ENCODE data around the gene MYL10.
"Not testable (repeated sequence)": the region's sequence is repeated elsewhere in the genome, so short reads cannot be mapped to it uniquely, and the experiment has no call there.

MYL10 gene

DNA sequence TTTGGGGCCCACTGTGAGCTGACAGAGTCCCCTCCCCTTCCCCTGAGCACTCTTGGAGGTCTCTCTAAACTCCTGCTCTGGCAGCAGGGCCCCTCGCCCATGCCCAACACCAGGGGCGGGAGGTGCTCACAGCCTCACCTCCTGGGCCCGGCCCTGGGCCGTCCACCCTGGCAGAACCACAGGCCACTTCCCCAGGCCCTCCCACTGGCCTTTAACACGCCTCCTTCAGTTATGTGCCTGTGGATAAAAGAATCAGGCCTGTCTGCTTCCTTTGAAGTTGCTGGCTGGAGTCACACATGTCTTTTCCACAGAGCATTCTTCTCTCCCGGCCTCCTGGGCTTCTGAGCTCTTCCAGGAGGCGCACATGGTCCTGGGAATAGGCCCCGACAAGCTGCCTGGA, 10.2 kb downstream of the MYL10 start:
- no peak for DNase-seq (ENCODE audit: low read depth)

DNA sequence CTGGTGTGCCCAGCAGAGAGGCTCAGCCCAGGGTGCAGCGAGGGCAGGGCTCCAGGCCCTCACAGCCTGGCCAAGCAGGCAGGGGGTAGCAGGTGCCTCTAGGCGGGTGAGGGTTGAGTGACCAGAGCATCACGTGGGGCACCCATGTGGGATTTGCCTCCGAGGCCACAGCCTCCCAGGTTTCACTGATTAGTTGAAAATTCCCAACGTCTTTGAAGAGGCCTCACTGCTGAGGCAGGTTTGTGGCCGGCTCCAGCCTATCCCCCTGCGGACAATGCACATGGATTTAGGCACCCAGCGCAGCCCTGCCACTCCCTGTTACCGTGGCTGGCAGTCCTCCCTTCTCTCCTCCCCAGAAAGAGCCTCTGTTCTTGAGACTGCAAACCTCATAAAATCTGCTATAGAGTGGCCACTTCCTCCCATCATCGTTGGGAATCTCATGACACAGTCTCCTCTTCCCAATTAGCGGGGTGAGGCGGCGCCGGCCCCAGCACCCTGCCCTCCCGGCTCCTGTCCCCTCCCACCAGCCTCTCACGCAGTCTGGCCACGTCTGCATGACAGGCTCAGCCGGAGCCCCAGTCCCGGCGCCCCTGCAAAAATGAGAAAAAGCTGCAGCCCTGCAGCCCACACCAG, 10.8 kb downstream of the MYL10 start:
- no peak for DNase-seq (ENCODE audit: low read depth)

DNA sequence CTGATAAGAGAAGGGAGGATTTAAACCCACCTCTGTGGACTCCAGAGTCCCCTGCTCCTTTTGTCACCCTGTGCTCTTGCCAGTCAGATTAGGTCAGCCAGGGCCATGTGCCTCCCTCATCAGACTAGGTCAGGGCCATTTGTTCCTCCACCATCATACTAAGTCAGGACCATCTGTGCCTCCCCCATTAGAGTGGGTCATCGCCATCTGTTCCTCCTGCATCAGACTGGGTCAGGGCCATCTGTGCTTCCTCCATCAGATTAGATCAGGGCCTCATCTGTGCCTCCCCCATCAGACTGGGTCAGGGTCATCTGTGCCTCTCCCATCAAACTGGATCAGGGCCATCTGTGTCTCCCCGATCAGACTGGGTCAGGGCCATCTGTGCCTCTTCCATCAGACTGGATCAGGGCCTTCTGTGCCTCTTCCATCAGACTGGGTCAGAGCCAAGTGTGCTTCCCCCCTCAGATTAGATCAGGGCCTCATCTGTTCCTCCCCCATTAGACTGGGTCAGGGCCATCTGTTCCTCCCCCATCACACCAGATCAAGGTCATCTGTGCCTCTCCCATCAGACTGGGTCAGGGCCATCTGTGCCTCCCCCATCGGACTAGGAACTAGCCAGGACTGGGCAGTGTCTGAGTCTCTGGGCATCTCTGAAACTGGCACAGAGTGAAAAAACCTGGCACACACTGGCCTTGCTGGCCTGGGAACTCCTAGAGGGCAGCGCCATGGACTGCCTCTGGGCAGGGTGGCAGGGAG, 11.5 kb downstream of the MYL10 start:
- no peak for DNase-seq (ENCODE audit: low read depth)

DNA sequence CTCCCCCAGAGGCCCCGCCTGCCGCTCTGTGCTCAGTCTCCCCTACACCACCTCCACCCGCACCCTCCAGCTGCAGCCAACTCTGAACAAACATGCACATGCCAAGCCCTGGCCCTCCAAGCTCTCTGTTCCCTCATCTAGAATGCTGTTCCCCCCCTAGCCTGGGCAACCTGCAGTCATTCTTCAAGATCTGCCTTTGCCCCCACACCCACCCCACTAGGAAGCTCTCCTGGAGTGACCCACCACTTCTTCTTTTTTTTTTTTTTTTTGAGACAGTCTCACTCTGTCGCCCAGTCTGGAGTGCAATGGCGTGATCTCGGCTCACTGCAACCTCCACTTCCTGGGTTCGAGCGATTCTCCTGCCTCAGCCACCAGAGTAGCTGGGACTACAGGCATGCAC, 13.7 kb downstream of the MYL10 start:
- DNase-seq (ENCODE audit: low read depth), result no peak

DNA sequence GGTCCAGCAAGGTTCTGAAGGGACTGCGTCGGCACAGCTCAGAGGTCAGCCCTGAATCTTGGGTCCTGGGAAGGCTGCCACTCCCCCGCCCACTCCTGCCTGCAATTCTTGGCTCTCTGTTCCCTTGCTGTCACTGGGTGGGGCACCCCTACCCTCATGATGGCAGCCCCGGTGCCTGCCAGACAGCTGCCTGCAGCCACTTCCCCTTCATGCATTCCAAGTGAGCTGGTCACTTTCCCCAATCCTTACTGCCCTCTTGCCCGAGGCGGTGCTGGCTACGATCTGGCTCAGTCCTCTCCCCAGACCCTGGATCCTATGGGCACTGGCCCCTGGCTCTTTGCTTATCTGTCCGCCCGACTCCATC, 14.2 kb downstream of the MYL10 start:
- no peak for DNase-seq (ENCODE audit: low read depth)

DNA sequence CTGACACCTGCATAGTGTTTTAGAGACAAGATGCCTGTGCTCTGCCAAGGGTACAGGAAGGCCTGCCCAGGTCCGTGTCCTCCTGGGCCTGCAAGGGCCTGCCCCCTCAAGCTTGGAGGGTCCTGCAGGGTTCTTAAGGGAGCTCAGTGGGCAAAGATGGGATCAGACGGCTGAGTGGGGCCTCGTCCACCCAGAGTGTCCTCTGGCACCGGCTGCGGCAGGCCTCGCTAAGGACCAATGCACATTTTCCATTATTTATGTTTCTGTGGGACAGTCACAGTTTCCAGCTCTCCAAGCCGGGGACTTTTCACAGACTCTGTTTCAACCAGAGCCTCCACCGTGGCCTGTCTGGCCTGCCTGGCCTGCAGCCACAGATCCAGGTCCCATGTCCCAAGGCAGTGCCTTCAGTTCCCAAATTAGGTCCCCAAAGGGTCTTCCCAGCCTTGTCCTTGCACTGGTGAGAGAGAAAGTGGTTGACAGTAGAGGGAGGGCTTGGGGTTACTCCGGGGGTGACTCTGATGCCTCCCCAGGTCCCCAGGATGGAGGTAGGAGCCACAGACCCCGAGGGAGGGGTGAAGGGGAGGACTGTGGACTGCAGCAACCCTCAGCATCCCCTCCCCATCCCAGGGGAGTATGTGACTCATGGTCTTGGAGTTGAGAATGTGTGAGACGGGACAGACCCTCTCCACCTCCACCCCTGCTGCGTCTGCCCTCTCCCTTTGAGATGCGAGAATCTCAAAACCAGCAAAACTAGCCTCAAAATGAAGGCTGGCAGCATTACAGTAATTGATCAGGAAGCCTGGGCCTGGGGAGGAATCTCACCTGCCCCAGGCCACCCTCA, 14.8 kb downstream of the MYL10 start:
- DNase-seq (ENCODE audit: low read depth), result no peak

DNA sequence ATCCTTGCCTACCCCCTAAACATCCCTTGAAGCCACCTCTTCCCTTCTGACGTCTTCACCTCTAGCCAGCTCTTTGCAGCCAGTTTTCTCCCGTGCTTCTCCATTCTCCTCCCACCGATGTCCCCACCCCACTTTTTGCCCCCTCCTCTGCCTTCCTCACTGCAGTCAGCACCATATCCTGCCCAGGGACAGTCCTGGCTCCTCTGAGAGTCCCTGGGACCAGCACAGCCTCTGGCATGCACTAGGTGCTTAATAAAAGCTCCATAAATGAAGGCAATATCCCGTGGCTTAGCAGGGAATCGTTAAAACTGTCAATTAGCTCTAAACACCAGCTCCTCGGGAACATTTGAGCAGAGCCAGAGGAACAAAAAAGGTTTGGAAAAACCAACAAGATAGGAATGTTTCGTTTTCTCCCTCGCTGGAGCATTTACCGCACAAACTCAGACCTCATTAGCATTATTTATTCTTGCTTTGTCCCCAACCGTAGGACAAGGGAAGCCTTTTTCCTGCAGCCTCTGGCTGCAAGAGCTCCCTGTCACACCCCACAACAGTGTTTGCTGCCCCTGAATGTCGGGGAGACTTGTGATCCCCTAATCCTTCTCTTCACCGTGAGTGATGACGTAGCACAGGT, 16.1 kb downstream of the MYL10 start:
- DNase-seq (ENCODE audit: low read depth), result no peak

DNA sequence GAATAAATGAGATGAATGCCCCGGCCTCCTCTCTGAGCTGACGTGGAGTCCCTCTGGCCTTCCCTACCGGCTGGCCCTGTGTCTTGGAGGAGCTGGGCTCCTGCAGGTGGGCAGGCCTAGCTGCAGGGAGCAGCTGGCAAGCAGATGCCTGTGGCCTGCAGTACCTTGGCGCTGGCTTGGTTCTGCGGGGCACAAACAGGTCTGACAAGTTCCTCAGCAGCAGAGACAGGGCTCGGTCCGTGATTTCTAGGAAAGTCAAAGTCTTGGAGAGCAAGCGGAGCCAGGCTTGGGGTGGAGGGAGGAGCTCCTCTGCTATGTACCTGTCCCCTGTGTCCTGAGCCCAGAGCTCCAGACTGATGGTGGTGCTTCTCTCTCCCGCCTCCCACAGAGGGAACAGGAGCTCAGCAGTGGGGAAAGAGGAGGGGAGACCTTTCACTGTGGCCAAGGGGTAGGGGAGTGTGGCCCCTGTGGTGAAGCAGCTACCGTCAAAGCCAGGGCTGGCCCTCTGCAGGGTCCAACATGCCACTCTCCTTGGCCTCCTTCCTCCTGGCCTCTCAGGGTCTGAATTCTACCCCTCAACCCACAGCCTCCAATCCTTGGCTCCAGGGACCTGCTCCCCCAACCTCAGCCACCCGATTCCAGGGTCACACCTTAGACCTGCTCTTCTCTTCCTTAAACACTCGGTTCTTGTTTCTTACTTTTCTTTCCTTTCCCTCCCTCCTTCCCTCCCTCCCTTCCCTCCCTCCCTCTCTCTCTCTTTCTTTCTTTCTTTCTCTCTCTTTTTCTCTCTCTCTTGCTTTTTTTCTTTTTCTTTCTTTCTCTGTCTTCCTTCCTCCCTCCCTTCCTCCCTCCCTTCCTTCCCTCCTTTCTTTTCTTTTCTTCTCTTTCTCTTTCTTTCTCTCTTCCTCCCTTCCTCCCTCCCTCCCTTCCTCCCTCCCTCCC, 20.1 kb downstream of the MYL10 start:
- DNase-seq (ENCODE audit: low read depth), result no peak

DNA sequence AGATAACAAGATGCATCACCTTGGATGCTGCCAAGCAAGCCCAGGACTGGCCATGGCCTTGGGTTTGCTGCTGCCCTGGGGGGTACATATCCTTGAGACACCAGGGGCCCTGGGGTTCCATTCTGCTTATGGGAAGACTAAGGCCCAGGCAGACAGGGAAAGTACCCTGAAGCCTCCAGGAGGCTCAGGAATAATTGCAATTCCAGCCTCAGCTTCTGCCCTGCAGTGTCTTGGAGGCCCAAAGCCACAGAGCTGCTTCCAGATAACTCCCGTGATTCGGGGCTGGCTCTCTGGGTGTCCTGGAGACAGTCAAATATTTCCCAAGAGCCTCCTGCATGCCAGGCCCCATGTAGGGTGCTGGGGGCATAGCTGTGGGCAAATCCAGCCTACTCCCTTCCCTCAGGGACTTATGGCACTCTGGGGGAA, 22.6 kb downstream of the MYL10 start:
- no peak for DNase-seq (ENCODE audit: low read depth)

DNA sequence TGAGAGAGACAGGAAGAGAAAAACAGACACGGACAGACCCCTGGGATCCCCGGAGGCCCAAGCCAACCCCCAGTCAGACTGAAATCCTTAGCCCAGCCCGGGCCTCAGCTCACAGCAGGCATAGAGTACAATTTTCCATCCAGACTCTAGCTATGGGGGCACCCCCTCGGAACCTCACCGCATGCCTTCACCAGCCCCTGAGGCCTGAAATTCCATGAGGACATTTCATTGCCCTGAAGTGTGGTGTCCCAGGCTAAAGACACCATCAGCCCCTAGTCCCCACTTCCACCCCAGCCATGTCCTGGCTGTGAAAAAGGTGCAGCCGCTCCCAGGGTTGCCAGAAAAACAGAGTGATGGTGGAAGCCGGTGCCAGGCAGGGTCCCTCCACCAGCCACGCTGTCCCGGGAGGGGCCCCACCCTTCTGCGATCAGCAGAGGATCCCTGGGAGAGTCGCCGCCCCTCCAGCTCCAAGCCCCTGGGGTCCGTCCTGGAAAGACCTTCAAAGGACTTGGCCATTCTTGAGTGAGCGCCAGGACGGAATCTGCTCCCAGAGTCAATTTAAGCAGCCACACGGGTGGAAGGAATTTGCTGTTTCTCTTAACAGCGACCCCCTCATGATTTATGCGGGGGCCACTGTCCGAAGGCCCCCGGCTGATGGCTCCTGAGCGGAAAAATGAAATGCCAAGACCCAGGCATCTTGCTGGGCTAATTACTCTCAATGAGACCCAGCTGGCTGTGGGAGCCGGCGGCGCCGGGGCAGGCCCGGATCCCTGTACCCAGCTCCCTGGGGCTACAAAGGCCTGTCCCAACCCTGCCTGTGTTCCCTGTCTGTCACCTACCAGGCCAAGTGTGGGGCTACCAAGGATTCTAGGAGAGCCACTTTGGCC, 23.2 kb downstream of the MYL10 start:
- no peak for DNase-seq (ENCODE audit: low read depth)

DNA sequence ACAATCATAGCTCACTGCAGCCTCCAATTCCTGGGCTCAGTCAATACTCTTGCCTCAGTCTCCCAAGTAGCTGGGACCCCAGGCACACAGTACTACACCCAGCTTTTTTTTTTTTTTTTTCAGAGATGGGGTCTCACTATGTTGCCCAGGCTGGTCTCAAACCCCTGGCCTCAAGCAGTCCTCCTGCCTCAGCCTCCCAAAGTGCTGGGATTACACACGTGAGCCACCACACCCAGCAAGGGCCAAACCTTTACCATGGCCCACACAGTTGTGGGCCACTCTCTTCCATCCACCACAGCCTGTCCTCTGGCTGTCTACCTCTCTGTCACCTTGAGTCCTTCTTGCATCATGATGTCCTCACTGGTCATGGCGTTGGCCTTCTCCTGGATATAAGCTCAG, 24.2 kb downstream of the MYL10 start:
- not testable (repeated sequence) for DNase-seq (ENCODE audit: low read depth)

DNA sequence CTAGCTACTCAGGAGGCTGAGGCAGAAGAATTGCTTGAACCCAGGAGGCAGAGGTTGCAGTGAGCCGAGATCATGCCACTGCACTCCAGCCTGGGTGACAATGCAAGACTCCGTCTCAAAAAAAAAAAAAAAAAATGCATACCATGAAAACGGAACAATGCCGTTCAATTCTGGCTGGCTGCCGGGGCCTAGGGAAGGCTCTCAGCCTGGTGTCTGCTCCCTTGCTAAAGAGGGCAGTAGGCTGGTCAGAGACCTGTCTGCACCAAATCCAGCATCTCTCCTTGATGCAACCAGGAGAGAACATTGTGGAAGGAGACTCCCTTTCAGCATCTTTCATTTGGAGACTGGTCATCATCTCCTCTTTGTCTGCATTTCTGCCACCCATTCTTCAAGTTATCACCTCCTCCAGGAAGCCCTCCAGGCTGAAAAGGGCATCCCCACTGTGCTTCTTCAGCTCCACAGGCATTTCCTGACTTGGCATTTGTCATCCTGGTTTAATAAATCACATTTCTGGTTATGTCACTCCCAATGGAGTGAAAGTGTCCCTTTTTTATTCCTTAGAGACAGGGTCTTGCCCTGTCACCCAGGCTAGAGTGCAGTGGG, 24.7 kb downstream of the MYL10 start:
- no peak for DNase-seq (ENCODE audit: low read depth)

DNA sequence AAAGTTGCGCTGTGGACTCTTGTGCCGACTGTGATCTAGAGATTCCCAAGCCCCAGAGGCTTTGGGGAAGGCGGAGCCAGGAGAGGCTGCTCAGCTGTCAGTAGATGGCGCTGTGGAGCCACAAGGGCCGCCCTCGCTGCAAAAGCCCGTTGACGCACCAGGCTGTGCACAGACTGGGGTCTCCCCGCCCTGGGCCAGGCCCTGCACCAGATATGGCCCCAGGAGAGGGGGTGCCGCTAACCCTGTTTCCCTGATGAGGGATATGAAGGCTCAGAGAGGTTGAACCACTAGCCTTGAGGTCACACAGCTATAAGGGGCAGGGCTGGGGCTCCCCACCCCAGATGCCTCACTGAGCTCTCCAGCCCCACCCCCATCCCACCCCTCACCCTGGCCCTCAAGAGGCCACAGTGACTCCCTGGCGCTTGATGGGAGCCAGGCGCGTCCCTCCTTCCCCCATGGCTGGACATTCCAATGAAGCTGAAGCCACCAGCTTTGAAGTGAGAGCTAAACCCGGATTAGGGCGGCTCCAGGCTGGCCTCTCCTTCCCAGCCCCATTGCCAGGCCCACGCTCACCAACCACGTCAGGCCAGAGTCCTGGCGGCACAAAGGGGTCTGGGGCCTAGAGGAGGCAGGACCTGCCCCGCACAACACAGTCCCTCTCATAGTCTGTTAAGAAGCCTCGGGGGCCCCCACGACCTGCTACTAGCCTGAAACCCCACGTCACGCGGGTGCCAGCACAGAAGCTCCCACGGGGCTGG, 26.4 kb downstream of the MYL10 start:
- peak; percentile 14 for DNase-seq (ENCODE audit: low read depth)

DNA sequence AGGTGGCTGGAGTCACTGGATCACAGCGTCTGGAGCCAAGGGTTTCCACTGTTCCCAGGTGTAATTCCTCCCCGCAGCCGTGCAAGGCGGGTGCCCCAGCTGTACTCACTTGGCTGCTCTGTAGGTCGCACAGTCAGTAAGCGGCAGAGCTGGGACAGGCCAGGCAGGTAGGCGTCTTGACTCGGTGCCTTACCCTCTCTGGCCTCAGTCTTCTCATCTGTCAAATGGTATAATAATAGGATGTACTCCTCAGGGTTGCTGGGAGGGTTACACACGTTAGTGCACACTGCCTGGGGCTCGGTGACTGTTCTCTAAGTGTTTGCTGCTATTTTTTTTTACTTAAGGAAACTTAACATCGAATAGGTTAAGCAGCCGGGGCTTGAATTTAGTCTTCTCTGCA, 27.0 kb downstream of the MYL10 start:
- DNase-seq (ENCODE audit: low read depth), result no peak

DNA sequence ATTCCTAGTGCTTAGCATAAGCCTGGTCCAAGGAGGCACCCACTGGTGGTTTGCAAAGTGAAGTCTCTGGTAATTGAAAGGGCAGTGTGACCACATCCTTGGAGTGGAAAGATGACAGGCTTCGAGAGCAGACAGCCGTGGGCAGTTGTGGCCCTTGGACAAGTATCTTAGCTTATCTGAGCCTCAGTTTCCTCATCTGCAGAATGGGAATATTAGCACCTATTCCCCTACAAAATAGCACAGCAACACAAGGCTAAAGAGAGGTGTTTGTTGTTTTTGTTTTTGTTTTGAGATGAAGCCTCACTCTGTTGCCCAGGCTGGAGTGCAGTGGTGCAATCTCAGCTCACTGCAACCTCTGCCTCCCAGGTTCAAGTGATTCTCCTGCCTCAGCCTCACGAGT, 29.3 kb downstream of the MYL10 start:
- no peak for DNase-seq (ENCODE audit: low read depth)

DNA sequence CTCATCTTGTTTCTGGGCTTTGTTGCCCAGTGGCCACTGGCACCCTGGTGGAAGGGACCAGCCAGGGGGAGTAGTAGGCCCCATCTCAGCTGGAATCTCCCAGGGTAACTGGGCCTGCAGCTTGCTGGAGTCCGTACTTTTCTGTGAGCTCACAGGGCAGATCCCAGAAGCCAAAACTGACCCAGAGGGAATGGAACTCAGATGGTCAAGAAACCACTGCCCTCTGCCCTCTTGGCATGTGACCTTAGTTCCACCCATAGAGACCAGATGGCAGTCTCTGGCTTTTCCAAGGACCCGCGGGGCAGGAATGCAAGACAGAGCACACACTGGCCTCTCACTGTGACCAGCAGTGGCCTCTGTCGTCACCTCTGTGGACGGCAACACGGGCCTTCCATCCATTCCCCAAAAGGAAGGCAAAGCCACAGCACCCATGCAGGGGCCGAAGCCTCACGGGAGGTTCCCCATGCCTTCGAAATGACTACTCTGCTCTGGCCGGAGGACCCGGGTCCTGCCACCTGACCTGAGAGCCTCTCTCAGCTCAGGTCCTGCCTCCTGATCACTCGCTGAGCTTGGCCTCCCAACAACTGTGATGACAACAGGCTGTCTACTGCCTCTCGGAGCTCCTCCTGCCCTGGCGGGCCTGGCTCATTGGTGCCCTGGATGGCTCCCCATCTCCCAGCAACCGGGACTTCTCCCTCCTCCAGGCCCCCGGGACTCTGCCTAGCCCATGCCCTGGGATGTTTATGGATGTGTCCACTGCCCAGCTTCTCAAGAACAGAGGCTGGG, 29.9 kb downstream of the MYL10 start:
- no peak for DNase-seq (ENCODE audit: low read depth)

DNA sequence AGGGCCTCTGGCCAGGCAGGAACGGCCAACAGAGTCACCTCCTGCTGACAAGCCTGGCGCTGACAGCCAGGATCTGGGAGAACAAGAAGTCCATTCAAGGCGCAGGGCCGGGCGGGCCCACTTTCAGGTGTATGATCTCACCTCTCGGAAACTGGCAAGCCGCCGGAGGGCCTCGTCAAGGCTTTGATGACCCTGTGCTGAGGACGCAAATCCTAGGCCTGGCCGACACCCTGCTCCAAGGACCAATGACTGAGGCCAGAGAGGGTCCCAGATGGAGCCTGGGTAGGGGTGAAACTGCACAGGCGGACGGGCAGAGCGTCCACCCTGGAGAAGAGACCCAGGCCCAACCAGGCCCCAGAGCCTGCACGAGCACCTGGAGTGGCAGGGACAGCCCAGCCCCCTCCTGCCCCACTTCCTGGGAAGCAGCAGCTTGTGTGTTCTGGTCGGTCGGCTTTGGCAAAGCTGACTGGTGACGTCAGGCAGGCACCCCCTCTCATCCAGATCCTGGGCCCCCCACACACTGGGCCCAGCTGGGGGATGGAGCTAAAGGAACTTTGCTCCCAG, 30.6 kb downstream of the MYL10 start:
- no peak for DNase-seq (ENCODE audit: low read depth)

DNA sequence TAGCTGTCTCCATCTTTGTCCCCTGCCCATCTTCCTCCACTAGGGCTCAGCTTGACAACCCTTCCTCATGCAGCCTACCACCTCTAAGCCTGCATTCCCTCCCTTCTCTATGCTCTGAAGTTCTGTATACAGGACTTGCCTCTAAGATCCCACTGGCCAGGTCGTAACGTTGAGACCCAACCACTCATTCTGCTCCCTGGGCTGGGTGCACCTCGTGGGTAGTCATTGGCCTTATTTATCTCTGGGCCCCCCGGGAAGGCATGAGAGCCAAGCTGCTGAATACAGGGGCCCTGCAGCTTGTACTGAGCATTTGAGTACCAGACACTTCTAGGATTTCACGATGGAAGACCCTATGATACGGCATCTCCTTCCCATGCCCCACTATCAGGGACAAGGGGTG, 31.2 kb downstream of the MYL10 start:
- no peak for DNase-seq (ENCODE audit: low read depth)

All from HS-27A (cell line).